HG03095 (cell line): ENCODE results near the gene ATXN1.
"Not testable (repeated sequence)": the region's sequence is repeated elsewhere in the genome, so short reads cannot be mapped to it uniquely, and the experiment has no call there.

Experiments
- ATAC-seq: cut with Tn5 transposase; IDR thresholded peaks from one replicate; pipeline ENCODE4 v1.9.1; 2021; ENCODE audit warnings: moderate library complexity; ENCODE audit not compliant: unreplicated experiment

ATXN1 gene

DNA sequence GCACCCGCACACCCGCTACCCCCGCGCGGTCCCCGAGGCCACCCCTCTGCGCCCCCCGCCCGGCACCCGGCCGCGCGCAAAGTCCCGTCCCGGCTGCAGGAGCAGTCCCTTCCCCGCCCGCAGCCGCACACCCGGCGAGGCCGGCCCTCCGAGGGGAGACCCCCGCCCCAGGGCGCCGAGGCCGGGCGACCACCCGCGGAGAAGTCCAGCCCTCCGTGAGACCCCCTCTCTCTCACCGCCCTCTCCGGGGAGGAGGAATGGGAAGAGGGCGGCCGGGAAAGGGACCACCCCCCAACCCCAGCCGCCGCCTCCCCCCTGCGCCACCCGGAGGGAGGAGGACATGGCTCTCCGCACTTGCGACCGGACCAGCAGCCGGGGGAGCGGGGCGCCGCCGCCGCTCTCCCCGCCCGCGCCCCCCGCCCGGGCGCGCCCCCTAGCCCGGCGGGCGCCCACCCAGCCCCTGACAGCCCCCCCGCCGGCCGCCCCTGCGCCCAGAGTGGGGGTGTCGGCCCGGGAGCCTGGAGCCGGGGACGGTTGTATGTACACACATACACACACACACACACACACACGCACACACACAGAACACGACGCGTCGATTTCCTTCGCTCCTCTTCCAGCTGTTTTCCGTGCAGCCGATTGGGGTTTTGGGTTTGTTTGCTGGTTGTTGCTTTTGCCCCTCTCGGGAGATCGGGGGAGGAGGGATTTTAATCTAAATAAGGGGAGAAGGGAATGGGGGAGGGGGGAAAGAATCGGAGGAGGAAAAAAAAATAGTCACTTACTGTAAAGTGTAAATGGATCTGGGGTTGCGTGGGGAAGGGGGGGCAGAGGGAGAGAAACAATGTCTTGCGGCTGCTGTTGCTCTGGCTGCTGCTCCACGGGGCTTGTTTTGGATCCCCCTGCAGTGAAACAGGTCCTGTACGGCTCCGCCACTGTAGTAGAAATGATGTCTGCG, at the start of gene ATXN1:
Gene ATXN1 (minus strand): TSS at position 945 of the 955 bp plus-strand sequence.
- peak; percentile 1 for ATAC-seq

DNA sequence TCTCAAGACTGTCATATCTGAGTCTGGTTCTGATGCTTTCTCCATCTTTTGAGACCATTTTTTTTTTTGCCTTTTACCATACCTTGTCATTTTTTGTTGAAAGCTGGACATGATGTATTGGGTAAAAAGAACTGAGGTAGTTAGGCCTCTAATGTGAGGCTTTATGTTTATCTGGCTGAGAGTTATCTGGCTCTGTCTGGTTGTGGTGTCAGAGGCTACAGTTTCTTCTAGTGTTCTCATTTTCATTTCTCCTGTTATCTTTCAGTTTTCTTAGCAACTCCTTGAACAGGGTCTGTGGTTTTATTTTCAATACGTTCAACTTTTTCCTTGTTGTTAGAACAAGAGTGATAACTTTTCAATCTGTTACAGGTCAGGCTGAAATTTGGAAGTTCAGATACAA, 49.2 kb upstream of the ATXN1 start:
- no peak for ATAC-seq

DNA sequence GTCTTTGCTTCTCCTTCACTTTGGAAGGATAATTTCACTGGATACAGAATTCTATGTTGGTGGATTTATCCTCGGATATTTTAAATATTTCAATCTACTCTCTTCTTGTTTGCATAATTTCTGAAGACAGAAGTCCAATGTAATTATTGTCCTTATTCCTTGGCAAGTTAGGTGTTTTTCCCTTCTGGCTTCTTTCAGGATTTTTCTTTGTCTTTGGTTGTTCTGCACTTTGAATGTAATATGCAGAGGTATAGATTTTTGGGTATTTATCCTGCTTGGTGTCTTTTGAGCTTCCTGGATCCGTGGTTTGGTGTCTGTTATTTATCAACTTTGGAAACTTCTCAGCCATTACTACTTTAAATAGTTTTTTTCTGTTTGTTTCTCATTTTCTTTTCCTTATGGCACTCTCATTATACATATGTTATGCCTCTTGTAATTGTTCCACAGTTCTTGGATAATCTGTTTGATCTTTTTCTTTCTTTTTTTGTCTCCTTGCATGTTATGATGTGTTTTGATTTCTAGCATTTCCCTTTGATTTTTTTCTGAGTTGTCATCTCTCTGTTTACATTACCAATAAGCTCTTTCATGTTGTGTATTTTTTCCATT, 48.6 kb upstream of the ATXN1 start:
- ATAC-seq: no peak

DNA sequence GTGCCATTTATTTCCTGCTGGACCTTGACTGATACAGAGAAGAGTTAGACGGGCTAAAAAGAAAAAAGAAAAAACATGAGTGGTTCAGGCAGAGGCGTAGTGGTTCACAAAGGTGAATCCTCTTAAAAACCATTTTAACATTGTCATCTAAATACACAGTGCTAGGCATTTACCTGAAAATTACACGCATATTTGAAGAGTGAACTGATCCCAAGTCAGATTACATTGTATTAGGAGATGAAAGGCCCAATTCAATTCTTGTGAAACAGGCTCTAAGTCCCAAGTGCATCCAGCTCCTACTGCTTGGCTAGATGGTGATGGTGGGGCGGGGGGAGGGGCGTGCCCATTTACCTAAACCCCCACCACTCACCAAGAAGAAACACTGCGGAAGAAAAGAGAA, 46.7 kb upstream of the ATXN1 start:
- ATAC-seq: no peak

DNA sequence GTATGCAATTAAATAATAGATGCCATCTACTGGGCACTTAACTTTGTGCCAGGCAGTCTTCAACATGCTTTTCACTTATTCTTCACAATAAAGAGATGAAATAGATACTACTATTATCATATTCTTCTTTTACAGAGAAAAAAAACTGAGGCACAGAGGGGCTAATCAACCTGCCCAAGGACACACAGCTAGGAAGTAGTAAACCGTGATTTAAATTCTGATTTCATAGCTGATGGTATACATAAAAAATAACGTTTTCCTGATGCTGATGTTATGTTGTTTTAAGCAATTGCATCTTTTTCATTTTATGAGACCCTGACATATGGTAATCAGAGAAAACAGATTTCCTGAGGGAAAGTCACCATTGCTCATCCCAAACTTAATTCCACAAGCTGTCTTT, 45.1 kb upstream of the ATXN1 start:
- ATAC-seq: no peak

DNA sequence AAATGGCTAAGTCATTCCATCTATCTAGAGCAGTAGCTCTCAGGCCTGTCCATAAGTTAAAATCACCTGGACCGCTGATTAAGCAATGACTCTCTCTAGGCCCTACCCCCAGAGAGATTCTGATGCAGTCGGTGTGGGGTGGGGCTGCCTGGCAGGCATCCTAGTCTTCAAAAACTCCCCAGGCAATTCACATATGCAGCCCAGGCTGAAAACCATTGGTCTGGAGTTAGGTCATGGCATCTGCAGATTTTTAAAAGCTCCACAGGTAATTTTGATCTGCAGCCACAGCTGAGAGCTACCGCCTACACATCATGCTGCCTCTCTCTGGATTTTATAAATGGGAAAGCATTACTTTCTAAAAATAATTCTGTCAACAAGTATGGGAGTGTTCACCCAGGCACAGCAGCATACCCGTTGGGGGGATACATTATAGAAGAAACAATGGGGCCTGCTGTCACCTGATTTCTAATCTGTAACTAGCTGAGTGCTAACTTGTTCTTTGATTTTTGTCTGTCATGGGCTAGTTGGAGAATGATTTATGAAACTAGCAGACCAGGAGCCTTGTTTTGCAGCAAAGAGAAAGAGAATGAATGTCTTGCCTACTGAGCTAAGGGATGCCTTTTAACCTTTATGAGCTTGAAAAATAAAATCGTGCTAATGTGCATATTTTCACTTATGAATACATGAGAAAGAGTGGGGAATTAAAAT, 44.1 kb upstream of the ATXN1 start:
- ATAC-seq: no peak

DNA sequence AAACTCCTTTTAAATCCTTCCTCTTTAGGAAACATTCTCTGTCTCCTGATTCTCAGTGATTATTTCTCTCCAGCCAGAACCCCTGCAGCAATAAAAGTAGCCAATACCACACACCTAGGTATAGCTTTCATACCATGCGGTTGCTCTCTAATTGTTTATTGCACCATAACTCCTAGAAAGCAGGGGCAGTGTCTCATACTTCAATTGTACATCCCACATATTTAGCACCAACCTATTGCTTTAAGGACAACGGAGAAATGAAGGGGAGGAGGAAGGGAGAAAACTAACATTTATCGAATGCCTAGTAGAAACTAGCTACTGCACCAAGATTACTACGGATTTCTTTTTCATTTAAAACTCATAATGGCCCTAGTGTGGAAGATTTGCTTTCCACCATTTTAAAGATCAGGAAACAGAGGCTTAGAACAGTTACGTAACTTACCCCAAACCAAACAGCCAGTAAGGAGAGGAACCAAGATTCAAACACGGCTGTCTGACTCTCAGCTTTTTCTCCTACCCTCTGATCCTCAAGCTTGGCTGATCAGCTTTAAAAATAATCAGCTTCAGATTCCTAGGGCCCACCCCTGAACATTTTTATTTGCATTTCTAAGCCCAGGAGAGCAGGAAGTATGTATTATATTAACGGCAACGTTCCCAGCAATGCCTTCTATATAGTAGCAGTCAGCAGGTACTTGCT, 43.4 kb upstream of the ATXN1 start:
- no peak for ATAC-seq

DNA sequence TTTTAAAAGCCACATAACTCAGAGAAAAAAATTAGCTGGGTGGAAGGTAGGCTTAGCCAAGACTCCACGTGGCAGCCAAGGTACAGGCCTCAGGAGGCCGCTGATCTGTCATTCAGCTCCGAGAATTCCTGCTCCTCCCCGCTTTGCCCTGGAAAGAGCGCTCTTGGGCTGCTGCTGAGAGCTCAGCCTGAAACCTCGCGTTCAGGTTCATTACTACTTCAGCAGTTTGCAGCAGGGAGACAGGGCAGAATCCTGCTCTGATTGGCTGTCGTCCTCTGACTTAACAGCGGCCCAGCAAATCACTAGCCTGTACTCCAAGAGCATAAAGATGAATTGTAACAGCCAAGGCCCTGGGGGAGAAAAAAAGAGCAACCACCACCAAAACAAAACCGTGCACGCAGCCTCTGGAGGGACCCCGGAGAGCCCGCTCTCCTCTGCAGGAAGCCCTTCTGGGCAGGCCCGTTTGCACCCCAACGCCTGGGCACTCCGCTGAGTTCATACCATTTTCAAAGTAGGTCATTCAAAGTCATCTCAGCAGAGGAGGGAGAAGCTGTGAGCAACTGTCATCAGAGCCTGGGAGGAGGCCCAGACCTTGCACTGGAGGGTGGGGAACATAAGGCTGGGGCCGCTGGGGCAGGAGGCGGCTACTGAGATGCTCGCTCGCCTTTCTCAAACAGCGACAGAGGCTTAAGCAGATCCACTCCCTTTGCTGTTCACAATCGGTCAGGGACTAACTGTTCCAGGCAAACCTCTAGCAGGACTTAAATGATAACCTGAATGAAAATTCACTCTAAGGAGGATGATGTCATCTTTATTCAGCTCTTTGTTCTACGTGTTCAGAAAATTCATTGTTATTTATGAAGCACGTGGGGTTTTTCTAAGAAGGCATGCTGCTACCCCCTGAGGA, 42.3 kb upstream of the ATXN1 start:
- ATAC-seq: no peak

DNA sequence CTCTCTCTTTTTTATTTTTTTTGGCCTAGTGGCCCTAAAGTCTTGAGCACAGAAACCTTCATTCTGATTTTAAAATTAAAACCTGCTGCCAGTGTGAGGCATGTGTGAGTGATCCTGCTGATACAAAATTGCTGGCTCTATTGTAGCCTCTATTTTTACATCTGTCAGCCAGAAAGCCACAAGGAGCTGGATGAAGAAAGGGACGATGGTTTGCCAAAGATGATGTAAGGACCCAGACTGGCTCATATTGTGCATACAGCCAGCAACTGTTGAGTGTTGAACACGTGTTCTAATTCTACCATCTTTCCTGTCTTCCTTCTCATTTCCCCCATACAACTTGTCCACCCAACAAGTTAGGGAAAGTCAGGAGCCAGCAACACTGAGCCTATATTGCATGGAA, 40.8 kb upstream of the ATXN1 start:
- no peak for ATAC-seq

DNA sequence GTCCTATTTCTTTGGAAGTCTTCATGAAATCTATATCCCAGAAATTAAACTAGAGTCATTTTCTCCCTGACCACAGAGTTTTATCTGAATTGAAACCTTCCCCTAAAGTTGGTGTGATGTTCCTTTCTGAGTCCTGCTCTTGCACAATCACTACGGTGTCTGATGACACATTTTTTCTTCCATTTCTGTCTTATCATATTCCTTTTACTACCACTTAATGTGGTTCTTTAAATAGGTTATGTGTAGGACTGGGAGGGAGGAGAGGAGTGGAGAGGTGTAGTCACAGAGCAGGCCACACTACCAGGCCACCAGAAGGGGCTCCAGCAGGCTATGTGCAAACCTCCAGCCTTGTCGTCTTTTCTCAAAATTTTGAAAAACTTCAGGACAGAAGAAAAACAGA, 39.7 kb upstream of the ATXN1 start:
- no peak for ATAC-seq

DNA sequence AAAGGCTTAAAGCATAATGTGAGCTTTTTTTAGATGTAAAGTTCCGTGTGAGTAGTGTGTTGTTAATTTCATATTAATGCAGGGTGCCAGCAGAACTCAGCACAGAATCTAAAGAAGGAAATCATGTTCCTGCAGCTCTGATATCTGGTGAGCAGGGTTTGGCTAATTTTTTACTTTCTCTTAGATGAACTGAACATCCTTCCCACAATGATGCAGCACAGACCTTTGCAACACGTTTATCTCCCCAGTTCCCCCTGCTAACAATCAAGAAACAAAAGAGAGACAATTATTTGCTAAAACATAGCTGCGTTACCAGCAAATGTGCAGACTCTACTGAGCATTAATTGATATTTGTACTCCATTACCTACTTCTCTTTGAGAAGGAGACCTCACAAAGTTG, 39.1 kb upstream of the ATXN1 start:
- ATAC-seq: no peak

DNA sequence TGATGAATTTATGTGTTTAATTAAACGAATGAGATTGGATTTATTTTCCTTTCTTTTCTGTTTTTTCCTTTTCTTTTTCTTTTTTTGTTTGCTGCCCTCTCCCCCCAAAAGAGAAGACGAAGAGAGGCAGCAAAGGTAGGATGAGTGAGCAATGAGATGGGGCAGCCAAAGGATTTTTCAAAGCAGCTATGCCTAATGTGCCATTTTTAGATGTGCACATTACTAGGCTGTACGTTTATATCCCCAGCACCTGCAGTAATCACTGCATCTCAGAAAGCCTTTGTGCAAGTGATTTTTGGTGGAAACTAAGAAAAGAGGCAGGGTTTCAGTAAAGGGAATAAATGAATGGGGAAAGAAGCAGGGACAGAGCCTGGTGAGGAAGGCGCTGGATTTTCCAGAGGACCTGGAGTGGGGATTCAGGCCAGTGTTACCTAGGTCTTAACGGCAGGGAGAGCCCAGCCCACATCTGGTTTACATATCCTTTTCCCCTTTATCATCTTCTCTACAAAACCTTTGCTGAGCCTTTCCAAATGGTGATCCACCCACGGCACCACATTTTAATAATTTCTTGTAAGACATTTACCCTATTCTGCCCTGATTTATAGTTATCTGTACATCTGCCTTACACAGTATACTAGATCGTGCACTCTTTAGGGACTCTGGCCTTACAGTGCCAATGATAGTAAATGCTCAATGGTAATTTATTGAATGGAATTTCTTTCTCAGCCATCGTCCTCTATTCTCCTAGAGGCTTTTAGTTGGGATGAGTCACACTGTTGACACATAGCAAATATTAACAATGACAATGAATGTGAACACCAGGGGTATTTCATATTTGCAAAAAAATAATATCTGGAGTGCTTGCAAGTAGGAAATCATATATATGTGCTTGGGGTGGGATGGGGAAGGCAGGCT, 38.3 kb upstream of the ATXN1 start:
- ATAC-seq: no peak

DNA sequence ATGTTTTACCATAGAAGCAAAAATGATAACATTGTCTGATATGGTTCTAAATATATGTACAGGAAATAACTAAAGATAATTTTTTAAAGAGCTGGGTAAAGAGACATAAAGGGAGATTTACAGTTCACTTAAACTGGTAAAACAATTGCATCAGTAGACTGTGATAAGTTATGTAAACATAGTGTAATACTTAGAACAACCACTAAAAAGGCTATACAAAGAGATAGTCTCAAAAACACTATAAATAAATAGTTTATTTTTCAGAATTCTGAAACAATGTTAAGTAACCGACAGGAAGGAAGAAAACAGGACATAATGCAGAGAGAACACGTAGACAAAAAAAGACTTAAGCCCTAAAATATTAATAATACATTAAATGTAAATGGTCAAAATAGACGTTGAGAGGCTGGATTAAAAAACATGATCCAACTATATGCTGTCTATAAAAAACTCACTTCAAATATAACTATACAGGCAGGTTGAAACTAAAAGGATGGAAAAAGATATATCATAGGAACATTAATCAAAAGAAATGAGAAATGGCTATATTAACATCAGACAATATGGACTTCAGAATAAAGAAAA, 32.7 kb upstream of the ATXN1 start:
- ATAC-seq: no peak

DNA sequence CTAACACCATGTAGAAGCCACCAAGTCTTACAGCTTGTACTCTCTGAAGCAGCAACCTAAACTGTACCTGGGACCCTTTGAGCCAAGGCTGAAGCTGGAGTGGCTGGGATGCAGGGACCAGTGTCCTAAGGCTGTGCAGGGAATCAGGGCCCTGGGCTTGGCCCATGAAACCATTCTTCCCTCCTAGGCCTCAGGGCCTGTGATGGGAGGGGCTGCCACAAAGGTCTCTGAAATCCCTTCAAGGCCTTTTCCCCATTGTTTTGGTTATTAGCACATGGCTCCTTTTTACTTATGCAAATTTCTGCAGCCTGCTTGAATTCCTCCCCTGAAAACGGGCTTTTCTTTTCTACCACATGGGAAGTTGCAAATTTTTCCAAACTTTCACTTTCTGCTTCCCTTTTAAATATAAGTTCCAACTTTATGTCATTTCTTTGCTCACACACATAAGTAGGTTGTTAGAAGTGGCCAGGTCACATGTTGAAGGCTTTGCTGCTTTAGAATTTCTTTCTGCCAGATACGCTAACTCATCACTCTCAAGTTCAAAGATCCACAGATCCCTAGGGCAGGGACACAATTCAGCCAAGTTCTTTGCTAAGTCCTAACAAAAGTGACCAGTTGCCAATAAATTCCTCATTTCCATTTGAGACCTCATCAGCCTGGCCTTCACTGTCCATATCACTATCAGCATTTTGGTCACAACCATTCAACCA, 28.2 kb upstream of the ATXN1 start:
- no peak for ATAC-seq

DNA sequence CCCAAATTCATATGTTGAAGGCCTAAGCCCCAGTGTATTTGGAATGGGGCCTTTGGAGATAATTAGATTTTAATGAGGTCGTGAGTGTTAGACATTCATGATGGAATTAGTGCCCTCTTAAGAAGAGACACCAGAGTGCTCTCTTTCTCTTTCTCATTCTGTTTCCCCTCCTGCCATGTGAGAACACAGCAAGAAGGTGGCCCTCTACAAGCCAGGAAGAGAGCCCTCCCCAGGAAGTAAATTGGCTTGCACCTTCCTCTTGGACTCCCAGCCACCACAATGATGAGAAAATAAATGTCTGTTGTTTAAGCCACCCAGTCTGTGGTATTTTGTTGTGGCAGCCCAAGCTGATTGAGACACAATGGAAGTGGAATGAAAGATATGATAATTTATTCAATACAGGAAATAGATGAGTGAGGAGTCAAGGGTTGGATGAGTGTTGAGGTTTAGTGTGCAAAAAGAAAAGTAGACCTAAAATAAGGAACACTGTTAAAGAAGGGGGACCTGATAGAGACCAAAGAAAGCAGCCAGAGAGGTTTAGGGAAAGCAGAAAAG, 25.9 kb upstream of the ATXN1 start:
- no peak for ATAC-seq

DNA sequence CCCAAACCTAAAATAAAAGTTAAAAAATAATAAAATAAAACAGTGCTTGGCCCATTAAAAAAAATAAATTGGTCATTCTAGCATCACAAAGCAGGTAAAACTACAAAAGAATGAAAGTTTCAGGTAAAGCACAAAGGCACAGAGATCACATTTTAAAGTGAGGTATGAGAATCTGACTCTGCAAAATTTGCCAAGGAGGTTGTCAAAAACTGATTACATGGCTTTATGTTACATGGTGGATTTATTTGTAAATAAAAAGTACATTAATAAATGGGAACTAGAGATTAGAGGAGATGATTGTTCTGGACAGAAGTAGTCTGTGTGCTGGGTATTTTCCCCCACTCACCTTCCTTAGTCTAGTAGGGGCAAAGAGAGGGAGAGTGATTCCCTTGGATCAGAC, 24.2 kb upstream of the ATXN1 start:
- no peak for ATAC-seq

DNA sequence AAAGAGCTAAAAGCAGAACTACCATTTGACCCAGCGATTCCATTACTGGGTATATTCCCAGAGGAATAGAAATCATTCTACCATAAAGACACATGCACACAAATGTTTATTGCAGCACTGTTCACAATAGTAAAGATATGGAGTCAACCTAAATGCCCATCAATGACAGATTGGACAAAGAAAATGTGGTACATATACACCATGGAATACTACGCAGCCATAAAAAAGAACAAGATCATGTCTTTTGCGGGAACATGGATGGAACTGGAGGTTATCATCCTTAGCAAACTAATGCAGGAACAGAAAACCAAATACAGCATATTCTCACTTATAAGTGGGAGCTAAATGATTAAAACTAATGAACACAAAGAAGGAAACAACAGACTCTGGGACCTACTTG, 23.7 kb upstream of the ATXN1 start:
- ATAC-seq: not testable (repeated sequence)
